Neural cell (in vitro differentiated cells): ENCODE data around the gene WNK2. TPM values are rescaled to one million over a fixed set of nuclear protein-coding genes. Genes with fewer than 3 reads are reported as not detected.

Experiments
- H2AFZ ChIP-seq: fragments of 200-600, 300-800 bp; sonication (generic), shearing (Covaris generic); 2 replicates; pipeline ENCODE4 v1.6.0; 2014; ENCODE audit warnings: low read depth, mild to moderate bottlenecking, antibody characterized with exemption, low read length, moderate library complexity
- H3F3A ChIP-seq: fragments of 200-600 bp; shearing (Covaris generic); 2 replicates; pipeline ENCODE4 v1.6.1; 2016; ENCODE audit warnings: mild to moderate bottlenecking, moderate library complexity, mixed read lengths, antibody characterized with exemption, low read length; ENCODE audit not compliant: insufficient read depth, poor library complexity, severe bottlenecking
- H3K27ac ChIP-seq: fragments of 200-600, 300-800 bp; sonication (generic), shearing (Covaris generic); 2 replicates; pipeline ENCODE4 v1.5.1; 2014; ENCODE audit warnings: mild to moderate bottlenecking, low read length, moderate library complexity
- H3K27me3 ChIP-seq: fragments of 300-800, 200-600 bp; sonication (generic), shearing (Covaris generic); 2 replicates; pipeline ENCODE4 v1.6.0; 2014; ENCODE audit warnings: mild to moderate bottlenecking, low read depth, low read length, moderate library complexity; ENCODE audit not compliant: insufficient read depth
- H3K36me3 ChIP-seq: fragments of 300-800, 200-600 bp; sonication (generic), shearing (Covaris generic); 2 replicates; pipeline ENCODE4 v1.5.1; 2014; ENCODE audit warnings: mild to moderate bottlenecking, antibody characterized with exemption, low read length, moderate library complexity; ENCODE audit not compliant: insufficient read depth
- H3K4me2 ChIP-seq: fragments of 300-800, 200-600 bp; sonication (generic), shearing (Covaris generic); 2 replicates; pipeline ENCODE4 v1.6.0; 2014; ENCODE audit warnings: mild to moderate bottlenecking, low read length
- H3K4me3 ChIP-seq: fragments of 300-800, 200-600 bp; sonication (generic), shearing (Covaris generic); 2 replicates; pipeline ENCODE4 v1.5.1; 2014; ENCODE audit warnings: mild to moderate bottlenecking, low read length, moderate library complexity
- H3K79me2 ChIP-seq: fragments of 200-600 bp; shearing (Covaris generic); replicated peaks from 2 replicates; pipeline ENCODE4 v1.6.0; 2014; ENCODE audit warnings: mild to moderate bottlenecking, low read length, moderate library complexity; ENCODE audit not compliant: insufficient read depth
- H3K9ac ChIP-seq: fragments of 300-800, 200-600 bp; sonication (generic), shearing (Covaris generic); 2 replicates; pipeline ENCODE4 v1.6.1; 2016; ENCODE audit warnings: mild to moderate bottlenecking, low read length, mixed read lengths
- H3K9me2 ChIP-seq: fragments of 200-600 bp; shearing (Covaris generic); 2 replicates; pipeline ENCODE4 v1.6.1; 2016; ENCODE audit warnings: mild to moderate bottlenecking, low read length, mixed read lengths; ENCODE audit not compliant: insufficient read depth
- H3K9me3 ChIP-seq: fragments of 200-600, 300-800 bp; sonication (generic), shearing (Covaris generic); 2 replicates; pipeline ENCODE4 v1.6.1; 2016; ENCODE audit warnings: mild to moderate bottlenecking, mixed run types, low read length, moderate library complexity, mixed read lengths
- H4K20me1 ChIP-seq: fragments of 200-600 bp; shearing (Covaris generic); 2 replicates; pipeline ENCODE4 v1.6.1; 2016; ENCODE audit warnings: mild to moderate bottlenecking, mixed run types; ENCODE audit not compliant: insufficient read depth
- CTCF ChIP-seq: fragments of 450-650 bp; IDR thresholded peaks from 2 replicates; pipeline ENCODE4 v1.5.1; 2014; ENCODE audit warnings: antibody characterized with exemption, mild to moderate bottlenecking, moderate library complexity; ENCODE audit not compliant: poor library complexity, severe bottlenecking
- EP300 ChIP-seq: fragments of 450-650 bp; conservative IDR thresholded peaks from 2 replicates; pipeline ENCODE4 v1.6.1; 2014; ENCODE audit warnings: antibody characterized with exemption, mild to moderate bottlenecking, moderate library complexity; ENCODE audit not compliant: poor library complexity, severe bottlenecking
- EZH2 ChIP-seq: fragments of 200-600, 300-800 bp; shearing (Covaris generic), sonication (generic); IDR thresholded peaks from 2 replicates; pipeline ENCODE4 v1.6.1; 2014; ENCODE audit warnings: antibody characterized with exemption, low read length, borderline replicate concordance, mild to moderate bottlenecking; ENCODE audit not compliant: insufficient read depth, poor library complexity, severe bottlenecking
- MXI1 ChIP-seq: fragments of 450-650 bp; conservative IDR thresholded peaks from 2 replicates; pipeline ENCODE4 v1.6.1; 2014; ENCODE audit warnings: antibody characterized with exemption, mild to moderate bottlenecking; ENCODE audit not compliant: poor library complexity, severe bottlenecking
- POLR2AphosphoS5 ChIP-seq: IDR thresholded peaks from 2 replicates; pipeline ENCODE4 v1.6.1; 2012
- RAD21 ChIP-seq: fragments of 450-650 bp; conservative IDR thresholded peaks from 2 replicates; pipeline ENCODE4 v1.6.1; 2014; ENCODE audit warnings: antibody characterized with exemption, mild to moderate bottlenecking, moderate library complexity
- REST ChIP-seq: IDR thresholded peaks from 2 replicates; pipeline ENCODE4 v1.6.1; 2012; ENCODE audit warnings: borderline replicate concordance
- SMC3 ChIP-seq: fragments of 450-650 bp; conservative IDR thresholded peaks from 2 replicates; pipeline ENCODE4 v1.6.1; 2014; ENCODE audit warnings: antibody characterized with exemption, mild to moderate bottlenecking, moderate library complexity; ENCODE audit not compliant: poor library complexity
- TAF1 ChIP-seq: IDR thresholded peaks from 2 replicates; pipeline ENCODE4 v1.6.1; 2012; ENCODE audit warnings: low read depth
- polyA plus RNA-seq: library from polyadenylated mRNA; depleted of rRNA; stranded (reverse); fragments of >200 nt; gene quantifications from 2 replicates; pipeline ENCODE4 v1.2.3, GENCODE V29; 2014

The WNK2 gene
- polyA plus RNA-seq, 1 donor from 2014 or later, result 37.1 TPM

- Histone ChIP-seq H3K4me2 (no peak overlapping the region), H2AFZ (no peak overlapping the region), H3K27ac (no peak overlapping the region), H3K9me3 (no peaks in the 10 kb centered on the region), H3K79me2 (peaks cover 4% of the 10 kb centered on the region), H3F3A (no peaks in the 10 kb centered on the region), H3K27me3 (no peaks in the 10 kb centered on the region), H3K9ac (no peak overlapping the region), H4K20me1 (no peaks in the 10 kb centered on the region), H3K4me3 (no peak overlapping the region), H3K9me2 (no peaks in the 10 kb centered on the region), H3K36me3 (no peaks in the 10 kb centered on the region)
- TF ChIP-seq TAF1 (no peak), CTCF (no peak), EP300 (no peak), POLR2AphosphoS5 (no peak), SMC3 (no peak), REST (no peak)
Observed at GRCh38 chr9:93225417-93225816, 41.5 kb downstream of the WNK2 start.

- Histone ChIP-seq H3K9me2 (no peaks in the 10 kb centered on the region), H3K79me2 (peaks cover 4% of the 10 kb centered on the region), H2AFZ (no peak overlapping the region), H3K36me3 (no peaks in the 10 kb centered on the region), H3K27me3 (no peaks in the 10 kb centered on the region), H3K9me3 (no peaks in the 10 kb centered on the region), H3K27ac (no peak overlapping the region), H3K4me3 (no peak overlapping the region), H4K20me1 (no peaks in the 10 kb centered on the region), H3K9ac (no peak overlapping the region), H3K4me2 (no peak overlapping the region), H3F3A (no peaks in the 10 kb centered on the region)
- TF ChIP-seq EP300 (no peak), CTCF (no peak), RAD21 (no peak), SMC3 (no peak), POLR2AphosphoS5 (no peak), REST (no peak), TAF1 (no peak), EZH2 (no peak), MXI1 (no peak)
Observed at GRCh38 chr9:93225892-93226291, 42.0 kb downstream of the WNK2 start.
